ENCODE measurements around the gene WHRN.

DNA sequence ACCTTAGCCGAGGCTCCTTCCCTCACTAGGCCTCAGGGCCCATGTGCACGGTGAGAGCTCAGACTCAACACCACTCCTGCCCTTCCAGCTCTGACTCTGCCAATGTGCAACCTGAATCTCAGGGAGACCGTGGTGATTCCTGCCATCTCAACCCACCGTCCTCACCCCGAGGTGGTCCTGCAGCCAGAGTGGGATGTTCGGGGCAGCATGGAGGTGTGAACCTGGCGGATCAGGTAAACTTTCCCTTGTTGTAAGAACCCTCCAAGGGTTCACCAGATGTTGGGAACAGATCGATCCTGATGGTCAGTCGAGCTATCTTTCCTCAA lies 117.0 kb downstream of the WHRN start:
- TF ChIP-seq, protein P1, sequence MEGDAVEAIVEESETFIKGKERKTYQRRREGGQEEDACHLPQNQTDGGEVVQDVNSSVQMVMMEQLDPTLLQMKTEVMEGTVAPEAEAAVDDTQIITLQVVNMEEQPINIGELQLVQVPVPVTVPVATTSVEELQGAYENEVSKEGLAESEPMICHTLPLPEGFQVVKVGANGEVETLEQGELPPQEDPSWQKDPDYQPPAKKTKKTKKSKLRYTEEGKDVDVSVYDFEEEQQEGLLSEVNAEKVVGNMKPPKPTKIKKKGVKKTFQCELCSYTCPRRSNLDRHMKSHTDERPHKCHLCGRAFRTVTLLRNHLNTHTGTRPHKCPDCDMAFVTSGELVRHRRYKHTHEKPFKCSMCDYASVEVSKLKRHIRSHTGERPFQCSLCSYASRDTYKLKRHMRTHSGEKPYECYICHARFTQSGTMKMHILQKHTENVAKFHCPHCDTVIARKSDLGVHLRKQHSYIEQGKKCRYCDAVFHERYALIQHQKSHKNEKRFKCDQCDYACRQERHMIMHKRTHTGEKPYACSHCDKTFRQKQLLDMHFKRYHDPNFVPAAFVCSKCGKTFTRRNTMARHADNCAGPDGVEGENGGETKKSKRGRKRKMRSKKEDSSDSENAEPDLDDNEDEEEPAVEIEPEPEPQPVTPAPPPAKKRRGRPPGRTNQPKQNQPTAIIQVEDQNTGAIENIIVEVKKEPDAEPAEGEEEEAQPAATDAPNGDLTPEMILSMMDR (IDR thresholded peaks at IDR 0.05), result no peak
- no peak for TF ChIP-seq ESRRA (CRISPR knock-in tag; IDR thresholded peaks at IDR 0.05; ENCODE audit: borderline replicate concordance)
- TF ChIP-seq, protein P2, sequence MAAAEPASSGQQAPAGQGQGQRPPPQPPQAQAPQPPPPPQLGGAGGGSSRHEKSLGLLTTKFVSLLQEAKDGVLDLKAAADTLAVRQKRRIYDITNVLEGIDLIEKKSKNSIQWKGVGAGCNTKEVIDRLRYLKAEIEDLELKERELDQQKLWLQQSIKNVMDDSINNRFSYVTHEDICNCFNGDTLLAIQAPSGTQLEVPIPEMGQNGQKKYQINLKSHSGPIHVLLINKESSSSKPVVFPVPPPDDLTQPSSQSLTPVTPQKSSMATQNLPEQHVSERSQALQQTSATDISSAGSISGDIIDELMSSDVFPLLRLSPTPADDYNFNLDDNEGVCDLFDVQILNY (CRISPR knock-in tag; IDR thresholded peaks at IDR 0.05), result no peak
- no peak for TF ChIP-seq TCF7 (CRISPR knock-in tag; IDR thresholded peaks at IDR 0.05; ENCODE audit: low read depth)
